Endothelial cell of umbilical vein (primary cell): ENCODE results near the gene SSNA1. TPM values are rescaled to one million over a fixed set of nuclear protein-coding genes. Genes with fewer than 3 reads are reported as not detected.
A peak's percentile ranks its signal among the peaks of the same experiment; 100 is the strongest.

Source experiments
- BruUV-seq: library from RNA; stranded (reverse); fragments of 400-500 nt; replicated peaks from 2 replicates; lab custom pipeline; 2021; lab: Mats Ljungman, UMichigan
- CTCF ChIA-PET: fragments of 300-600, 350-600 bp; sonication (Branson Sonifier 250); formaldehyde crosslinking; loops from one replicate; lab custom pipeline; 2021; ENCODE audit warnings: antibody characterized with exemption, inconsistent platforms; lab: Charles Lee
- POLR2A ChIA-PET: fragments of 300-600, 350-600 bp; sonication (Branson Sonifier 250); formaldehyde crosslinking; loops from one replicate; lab custom pipeline; 2021; ENCODE audit warnings: antibody characterized with exemption, inconsistent platforms; lab: Charles Lee
- DNase-seq: peaks from one replicate; pipeline ENCODE4 v3.0.0-alpha.2; 2011; ENCODE audit warnings: low read depth, low spot score
- FAIRE-seq: peaks from 2 replicates; lab custom pipeline; 2011; peaks lifted over from hg19 to GRCh38; lab: Jason Lieb, UNC
- H2AFZ ChIP-seq: 2 replicates; pipeline ENCODE4 v1.6.0; 2012; ENCODE audit warnings: low read depth, low read length, control low read depth, inconsistent platforms
- H3K27ac ChIP-seq: 2 replicates; pipeline ENCODE4 v1.5.1; 2011; ENCODE audit warnings: low read depth, mild to moderate bottlenecking, control low read depth, low read length, moderate library complexity; ENCODE audit not compliant: insufficient read depth
- H3K27me3 ChIP-seq, 2 experiments: 2 replicates each; pipeline versions ENCODE4 v1.6.0 to v1.6.1; 2011; ENCODE audit warnings: low read length in 2 of 2, mixed read lengths in 1 of 2; ENCODE audit not compliant: control insufficient read depth in 2 of 2, insufficient read depth in 2 of 2
- H3K36me3 ChIP-seq, 2 experiments: 2 replicates in 1 of 2; 3 replicates in 1 of 2; pipeline ENCODE4 v1.5.1; 2011; ENCODE audit warnings: low read length in 2 of 2, mild to moderate bottlenecking in 1 of 2, moderate library complexity in 1 of 2; ENCODE audit not compliant: control insufficient read depth in 2 of 2, insufficient read depth in 2 of 2; ENCODE audit errors: extremely low read depth in 1 of 2
- H3K4me1 ChIP-seq: 3 replicates; pipeline ENCODE4 v1.5.1; 2011; ENCODE audit warnings: mild to moderate bottlenecking, low read length; ENCODE audit not compliant: control insufficient read depth, insufficient read depth; ENCODE audit errors: extremely low read depth
- H3K4me2 ChIP-seq: 2 replicates; pipeline ENCODE4 v1.6.1; 2011; ENCODE audit warnings: low read length, control low read depth, mixed read lengths; ENCODE audit not compliant: insufficient read depth
- H3K4me3 ChIP-seq, 3 experiments: fragments of 200-600 bp in 1 of 3; sonication (generic), shearing (Covaris generic) in 1 of 3; replicated peaks in 1 of 3; 2 replicates each; pipeline ENCODE4 v1.5.1; 2011 to 2016; ENCODE audit warnings: control low read depth in 3 of 3, low read length in 3 of 3, mild to moderate bottlenecking in 2 of 3, inconsistent platforms in 1 of 3, low read depth in 1 of 3, moderate library complexity in 1 of 3; ENCODE audit not compliant: insufficient read depth in 1 of 3
- H3K79me2 ChIP-seq: 2 replicates; pipeline ENCODE4 v1.6.0; 2012; ENCODE audit warnings: low read length, inconsistent platforms; ENCODE audit not compliant: control insufficient read depth, insufficient read depth
- H3K9ac ChIP-seq: replicated peaks from 2 replicates; pipeline ENCODE3; 2011; ENCODE audit warnings: low read length, control low read depth; ENCODE audit not compliant: insufficient read depth; ENCODE audit errors: extremely low read depth
- H3K9me1 ChIP-seq: replicated peaks from 3 replicates; pipeline ENCODE4 v1.6.0; 2011; ENCODE audit warnings: mild to moderate bottlenecking, low read length; ENCODE audit not compliant: control insufficient read depth, insufficient read depth; ENCODE audit errors: extremely low read depth
- H3K9me3 ChIP-seq: replicated peaks from 2 replicates; pipeline ENCODE4 v1.5.1; 2012; ENCODE audit warnings: low read length, inconsistent platforms; ENCODE audit not compliant: control insufficient read depth, insufficient read depth
- H4K20me1 ChIP-seq: replicated peaks from 2 replicates; pipeline ENCODE3; 2011; ENCODE audit warnings: mild to moderate bottlenecking, low read length; ENCODE audit not compliant: control insufficient read depth, insufficient read depth; ENCODE audit errors: extremely low read depth
- EZH2 ChIP-seq: IDR thresholded peaks from 2 replicates; pipeline ENCODE4 v1.6.1; 2012; ENCODE audit warnings: borderline replicate concordance, low read depth, mild to moderate bottlenecking, moderate library complexity, low read length, inconsistent platforms; ENCODE audit not compliant: severe bottlenecking
- GATA2 ChIP-seq: IDR thresholded peaks from 2 replicates; pipeline ENCODE4 v1.7.0; 2011; ENCODE audit warnings: low read depth, mild to moderate bottlenecking, moderate library complexity, mixed read lengths, low read length; ENCODE audit not compliant: insufficient read length, insufficient read depth
- JUN ChIP-seq: IDR thresholded peaks from 2 replicates; pipeline ENCODE4 v1.6.1; 2011; ENCODE audit warnings: borderline replicate concordance, low read depth; ENCODE audit not compliant: insufficient read length, insufficient read depth
- MAX ChIP-seq: IDR thresholded peaks from 2 replicates; pipeline ENCODE4 v1.6.1; 2011; ENCODE audit not compliant: insufficient read depth, insufficient read length
- POLR2A ChIP-seq: IDR thresholded peaks from 2 replicates; pipeline ENCODE4 v1.6.1; 2012; ENCODE audit warnings: low read depth, mild to moderate bottlenecking, control low read depth, low read length
- POLR2AphosphoS5 ChIP-seq: IDR thresholded peaks from 2 replicates; pipeline ENCODE4 v1.6.1; 2012; ENCODE audit warnings: low read depth, mild to moderate bottlenecking, control low read depth, low read length, moderate library complexity; ENCODE audit not compliant: insufficient read depth
- dilution Hi-C: fragments of 300-500 bp; cut with MboI; formaldehyde crosslinking; loops from one replicate; pipeline ENCODE4 v1.15.0; 2019; ENCODE audit warnings: low sequenced_read_pairs; ENCODE audit not compliant: extremely low pct_ligation_motif_present
- intact Hi-C: fragments of 100-400 bp; cut with micrococcal nuclease; formaldehyde crosslinking; loops from one replicate; pipeline ENCODE4 v1.10.0; 2022
- polyA plus RNA-seq, 4 experiments: library from polyadenylated mRNA; depleted of rRNA in 3 of 4; stranded (reverse) in 3 of 4; unstranded in 1 of 4; fragments of >200 nt; gene quantifications; 2 replicates each; pipeline versions ENCODE4 v1.2.1 to v1.2.3, GENCODE V29; 2011 to 2012; ENCODE audit warnings: missing spikeins in 1 of 4
- total RNA-seq: library from RNA; stranded (reverse); gene quantifications from 2 replicates; pipeline ENCODE4 v1.2.3, GENCODE V29; 2021

Gene SSNA1
- total and polyA plus RNA-seq, 2 donors (not counting 3 experiments of a cell fraction or from before 2014, with no cell fraction given): 89.0 to 146 TPM

GRCh38 chr9:137223078-137223970 lies 34.8 kb downstream of the SSNA1 start:
- H3K4me2 ChIP-seq: peak overlapping the region; percentile 86
- no peaks in the 10 kb centered on the region for H3K36me3 ChIP-seq
- BruUV-seq: TSS peak; percentile 95
- peak overlapping the region; percentile 80 to 91 (median 82) for H3K4me3 ChIP-seq
- DNase-seq (peak; percentile 98), FAIRE-seq (peak; percentile 96)
- peaks cover 18% of the 10 kb centered on the region for H3K4me1 ChIP-seq
- H3K79me2 ChIP-seq: no peaks in the 10 kb centered on the region
- peak overlapping the region; percentile 95 for H2AFZ ChIP-seq
- no peaks in the 10 kb centered on the region for H3K9me3 ChIP-seq
- H4K20me1 ChIP-seq: no peaks in the 10 kb centered on the region
- H3K9me1 ChIP-seq: no peaks in the 10 kb centered on the region
- TF ChIP-seq EZH2 (no peak), MAX (no peak), POLR2A (peak; percentile 78), POLR2AphosphoS5 (peak; percentile 88), GATA2 (no peak), JUN (no peak)
- peak overlapping the region; percentile 68 for H3K27ac ChIP-seq
- dilution Hi-C loops: no loop called here
- ChIA-PET POLR2A (interaction anchor here (0.6 to 1.9 kb wide), 6 partner anchors 17 to 377 kb away, joined by 3 to 10 read pairs (median 6); partner anchors contain the start of genes TPRN and TUBB4B), CTCF (interaction anchor here (0.6 to 6.3 kb wide), 12 partner anchors 8 to 105 kb away, joined by 3 to 63 read pairs (median 8); partner anchors contain the start of genes NDOR1, SSNA1 and TMEM203)
- no peaks in the 10 kb centered on the region for H3K27me3 ChIP-seq
- intact Hi-C loops: loop anchor here (1.0 to 2.0 kb wide), 6 partner anchors 13 to 101 kb away; partner anchors contain the start of genes TPRN and TUBB4B
- H3K9ac ChIP-seq: peak overlapping the region; percentile 70
